H7 (cell line): ENCODE measurements around the gene PLXNB2. TPM values are rescaled to one million over a fixed set of nuclear protein-coding genes. Genes with fewer than 3 reads are reported as not detected.

Experiments
- DNase-seq: peaks from one replicate; pipeline ENCODE4 v3.0.0; 2012
- H3K27me3 ChIP-seq: 2 replicates; pipeline ENCODE4 v1.6.0; 2011; ENCODE audit warnings: mild to moderate bottlenecking, low read length; ENCODE audit not compliant: control insufficient read depth, insufficient read depth
- H3K36me3 ChIP-seq: replicated peaks from 2 replicates; pipeline ENCODE4 v1.5.1; 2011; ENCODE audit warnings: low read length; ENCODE audit not compliant: control insufficient read depth, insufficient read depth
- H3K4me3 ChIP-seq: 2 replicates; pipeline ENCODE4 v1.5.1; 2011; ENCODE audit warnings: low read depth, mild to moderate bottlenecking, control low read depth, low read length, moderate library complexity; ENCODE audit not compliant: insufficient read depth
- total RNA-seq: library from RNA; depleted of rRNA; stranded (reverse); fragments of >200 nt; shearing (Covaris generic); gene quantifications from 2 replicates; pipeline ENCODE4 v1.2.3, GENCODE V29; 2014

Gene PLXNB2
- total RNA-seq, 1 experiment from 2014 or later: 33.4 TPM

DNA sequence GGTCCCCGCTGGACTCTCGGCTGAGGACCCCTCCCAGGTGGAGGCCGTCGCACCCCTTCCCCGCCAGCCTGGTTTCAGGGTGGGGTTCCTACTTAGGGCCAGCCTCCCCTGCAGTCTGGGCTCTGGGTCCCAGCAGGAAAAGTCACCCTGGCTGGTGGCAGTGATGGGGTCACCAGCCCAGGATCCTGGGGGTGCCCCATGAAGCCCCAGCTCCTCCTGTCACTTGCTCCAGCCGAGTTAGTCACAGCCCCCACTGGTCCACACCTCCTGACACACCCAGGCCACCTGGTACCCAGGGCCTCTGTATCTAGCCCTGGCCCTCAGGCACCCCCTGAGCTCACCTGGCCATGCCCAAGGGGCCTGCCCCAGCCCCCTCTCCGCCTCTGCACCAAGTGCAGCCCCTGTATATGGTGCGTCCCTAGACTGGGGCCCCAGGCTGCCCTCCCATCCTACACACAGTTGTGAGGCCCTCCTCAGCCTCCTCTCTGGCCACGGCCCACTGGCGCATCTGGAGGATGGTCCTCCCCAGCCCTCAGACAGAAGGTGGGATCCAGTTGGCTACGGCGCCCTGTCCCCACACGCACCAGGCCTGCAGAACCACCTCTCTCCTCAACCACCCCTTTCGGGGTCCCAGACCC is 6.7 kb downstream of the PLXNB2 start:
- H3K4me3 ChIP-seq: peak overlapping the region; percentile 51; the same call in 1 of the 2 replicates

DNA sequence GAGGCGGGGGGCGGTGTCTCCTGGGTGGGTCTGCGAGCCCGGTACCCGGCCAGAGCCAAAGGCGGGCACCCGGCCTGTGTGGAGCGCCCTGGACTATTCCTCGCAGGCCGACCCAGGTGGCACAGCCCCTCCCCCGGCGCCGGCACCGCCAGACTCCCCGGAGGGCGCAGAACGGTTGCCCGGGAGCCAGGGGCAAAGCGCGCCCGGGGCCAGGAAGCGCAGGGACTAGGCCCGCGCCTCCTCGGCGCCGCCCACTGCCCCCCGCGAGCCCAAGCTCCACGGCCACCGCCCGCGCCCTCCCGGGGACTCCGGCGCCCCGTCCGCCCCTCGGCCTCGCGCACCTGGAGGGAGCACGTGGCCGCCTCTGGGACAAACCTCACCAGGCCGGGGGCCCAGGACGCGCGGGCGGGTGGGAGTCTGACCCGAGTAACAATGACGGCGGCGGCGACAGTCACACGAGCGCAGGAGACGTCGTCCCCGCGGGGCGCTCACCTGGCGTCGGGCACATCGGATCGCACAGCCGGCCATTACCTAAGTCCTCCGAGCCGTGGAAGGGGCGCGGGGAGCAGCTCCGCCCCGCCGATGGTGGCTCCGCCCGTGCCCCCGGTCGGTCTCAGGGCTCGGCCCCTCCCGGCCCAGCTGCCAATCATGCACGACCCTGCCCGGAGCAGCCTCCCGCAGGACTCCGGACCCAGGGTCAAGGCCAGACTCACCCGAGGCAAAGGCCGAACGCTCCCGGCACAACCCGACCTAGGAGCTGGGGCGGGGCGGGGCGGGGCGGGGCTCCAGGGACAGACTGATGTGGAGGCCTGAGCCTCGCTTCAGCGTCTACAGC is 7.4 kb downstream of the PLXNB2 start:
- Histone ChIP-seq H3K36me3 (no peaks in the 10 kb centered on the region), H3K27me3 (peaks cover 2% of the 10 kb centered on the region; the same call in 1 of the 2 replicates), H3K4me3 (peak overlapping the region; percentile 51)
- peak; percentile 98 for DNase-seq

More for the DNA sequence above, 6.7 kb downstream of the PLXNB2 start:
- DNase-seq: no peak
- Histone ChIP-seq H3K36me3 (no peaks in the 10 kb centered on the region), H3K27me3 (peaks cover 2% of the 10 kb centered on the region; the same call in 1 of the 2 replicates)

DNA sequence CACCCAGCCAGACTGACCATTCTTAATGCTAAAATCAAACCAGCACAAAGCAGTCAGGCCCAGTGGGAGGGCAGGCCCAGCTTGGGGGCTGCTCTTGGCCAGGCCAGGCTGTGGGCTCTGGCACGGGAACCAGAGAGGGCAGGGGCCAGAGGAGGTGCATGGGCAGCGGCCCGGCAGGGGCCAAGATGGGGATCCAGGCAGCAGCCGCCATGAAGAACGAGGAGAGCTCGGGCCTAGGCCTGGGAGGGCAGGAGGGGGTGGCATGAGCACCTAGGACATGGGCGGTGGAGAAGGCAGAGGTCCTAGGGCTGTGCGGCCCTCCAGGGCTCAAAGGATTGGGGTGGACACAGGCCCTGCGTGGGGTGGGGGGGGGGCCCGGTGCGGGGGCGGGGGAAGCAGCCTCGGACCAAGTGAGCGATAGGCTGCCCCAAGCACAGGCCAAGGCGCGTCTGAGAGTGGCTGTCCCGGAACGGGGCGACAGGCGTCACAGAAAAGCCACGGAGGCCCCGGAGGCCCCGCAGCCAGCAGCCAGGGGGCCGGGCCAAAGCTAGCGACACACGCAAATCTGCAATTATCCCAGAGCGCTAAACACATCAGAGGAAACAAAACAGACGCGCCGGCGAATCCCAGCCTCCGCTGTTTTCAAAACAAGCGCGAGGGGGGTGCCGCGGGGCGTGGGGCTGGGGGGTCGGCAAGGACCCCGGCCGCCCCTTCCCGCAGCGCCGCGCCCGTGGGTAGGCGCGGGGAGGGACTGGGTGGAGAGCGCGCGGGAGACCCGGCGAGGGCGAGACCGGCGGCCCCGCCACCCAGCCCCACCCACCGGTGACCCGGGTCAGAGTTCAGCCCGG is 8.3 kb downstream of the PLXNB2 start:
- Histone ChIP-seq H3K27me3 (peaks cover 2% of the 10 kb centered on the region; the same call in 1 of the 2 replicates), H3K36me3 (no peaks in the 10 kb centered on the region), H3K4me3 (peak overlapping the region; percentile 51)
- peak; percentile 86 for DNase-seq

DNA sequence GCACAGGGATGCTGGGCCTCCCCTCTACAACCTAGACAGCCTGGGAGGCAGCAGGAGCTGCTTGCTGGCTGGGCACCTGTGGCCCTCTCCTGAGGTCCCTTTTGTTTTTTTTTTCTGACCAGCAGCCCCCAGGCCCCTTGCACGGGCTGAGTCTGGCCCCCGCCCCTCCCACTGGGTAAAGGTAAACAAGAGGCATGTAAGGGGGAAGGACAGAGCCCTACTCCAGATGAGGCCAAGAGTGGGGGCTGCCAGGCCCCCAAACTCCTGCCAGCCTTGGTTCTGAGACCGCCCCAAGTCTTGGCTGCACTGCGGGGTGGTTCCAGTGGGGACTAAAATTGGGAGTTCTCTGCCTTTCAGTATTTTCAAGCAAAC is 9.2 kb downstream of the PLXNB2 start:
- no peak overlapping the region for H3K4me3 ChIP-seq
- H3K36me3 ChIP-seq: no peaks in the 10 kb centered on the region
- H3K27me3 ChIP-seq: peaks cover 2% of the 10 kb centered on the region; the same call in 1 of the 2 replicates
- DNase-seq: no peak

DNA sequence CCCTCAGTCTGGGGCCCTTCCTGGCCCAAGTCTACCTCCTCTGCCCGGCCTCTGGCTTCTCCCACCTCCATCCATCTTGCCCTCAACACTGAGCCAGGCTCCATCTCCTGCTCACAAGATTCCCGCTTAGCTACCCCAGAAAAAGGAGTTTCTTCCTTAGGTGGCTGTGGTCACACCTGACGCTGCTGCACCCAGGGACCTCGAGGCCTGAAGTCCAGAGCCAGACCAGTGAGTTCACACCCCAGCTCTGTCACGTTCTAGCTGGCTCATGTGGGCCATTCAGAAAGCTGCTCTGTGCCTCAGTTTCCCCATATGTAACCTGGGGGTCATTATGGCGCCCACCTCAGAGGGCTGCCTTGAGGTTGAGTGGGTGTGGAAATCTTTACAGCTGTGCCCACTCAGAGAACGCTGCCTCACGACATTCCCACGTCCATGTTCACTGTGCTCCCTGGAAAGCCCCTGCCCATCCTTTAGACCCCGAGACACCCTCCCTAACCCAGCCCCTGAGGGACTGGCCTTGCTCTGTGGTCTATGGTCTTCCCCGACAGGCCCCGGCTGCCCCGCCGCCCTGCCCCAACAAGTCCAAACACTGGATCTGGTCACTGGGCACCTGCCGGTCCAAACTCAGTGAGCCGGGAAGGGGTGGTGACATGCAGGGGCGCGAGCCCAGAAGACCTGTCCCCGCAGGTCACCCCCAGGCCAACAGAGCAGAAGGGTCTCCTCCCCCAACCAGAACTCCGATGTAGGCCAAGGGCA is 9.8 kb downstream of the PLXNB2 start:
- Histone ChIP-seq H3K4me3 (no peak overlapping the region), H3K36me3 (no peaks in the 10 kb centered on the region), H3K27me3 (peaks cover 2% of the 10 kb centered on the region; the same call in 1 of the 2 replicates)
- DNase-seq: no peak

DNA sequence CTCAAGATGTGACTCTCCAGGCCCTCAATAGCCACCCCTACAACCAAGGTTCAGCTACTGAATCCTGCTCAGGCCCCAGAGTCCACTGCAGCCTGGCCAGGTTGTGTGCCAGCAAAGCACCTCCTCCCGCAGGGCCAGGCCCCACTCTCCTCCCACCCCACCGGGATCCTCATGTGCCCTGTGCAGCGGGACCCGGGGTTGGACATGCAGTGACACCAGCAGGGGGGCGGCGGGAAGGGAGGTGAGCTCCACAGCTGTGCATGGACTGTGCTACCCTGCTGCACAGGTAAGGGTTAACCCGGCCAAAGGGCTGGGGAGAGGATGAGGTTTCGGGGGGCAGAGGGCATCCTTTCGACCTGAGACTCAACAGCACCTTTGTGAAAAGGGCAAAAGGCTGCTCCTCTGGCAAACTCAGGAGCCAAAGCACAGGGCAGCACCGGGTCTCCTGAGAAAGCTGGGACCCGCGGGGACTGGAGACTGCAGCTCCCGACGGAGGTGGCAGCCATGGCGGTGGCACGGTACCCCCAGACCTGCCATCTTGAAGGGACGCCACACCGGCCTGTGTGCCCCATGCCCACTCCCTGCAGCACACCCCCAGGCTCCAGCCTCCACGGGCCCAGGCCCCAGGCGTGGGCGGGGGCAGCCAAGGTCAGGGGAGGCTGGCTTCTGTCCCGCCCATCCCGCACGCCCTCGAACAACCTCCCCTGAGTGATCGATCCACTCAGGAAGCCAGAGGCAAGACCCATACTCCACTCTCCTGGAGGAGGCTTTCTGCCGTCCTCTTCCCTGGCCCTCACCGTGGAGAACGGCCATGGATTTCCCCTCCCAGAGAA is 10.6 kb downstream of the PLXNB2 start:
- Histone ChIP-seq H3K27me3 (peaks cover 2% of the 10 kb centered on the region; the same call in 1 of the 2 replicates), H3K36me3 (no peaks in the 10 kb centered on the region), H3K4me3 (no peak overlapping the region)
- no peak for DNase-seq

DNA sequence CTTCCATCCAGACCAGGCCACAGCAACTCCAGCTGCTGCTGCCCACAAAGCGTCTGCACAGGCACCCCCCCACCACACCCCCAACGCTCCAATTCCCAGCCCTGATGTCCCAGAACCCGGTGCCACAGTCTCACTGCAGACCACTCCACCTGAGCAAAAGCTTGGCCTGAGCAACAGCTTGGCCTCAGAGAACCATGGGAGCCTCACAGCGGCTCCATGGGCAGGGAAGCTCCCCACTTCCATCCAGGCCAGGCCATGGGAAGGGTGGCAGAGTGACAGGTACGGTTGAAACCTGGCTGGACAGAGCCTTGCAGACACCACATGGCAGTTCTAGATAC is 13.2 kb downstream of the PLXNB2 start:
- DNase-seq: no peak
- no peak overlapping the region for H3K4me3 ChIP-seq
- H3K36me3 ChIP-seq: no peaks in the 10 kb centered on the region

DNA sequence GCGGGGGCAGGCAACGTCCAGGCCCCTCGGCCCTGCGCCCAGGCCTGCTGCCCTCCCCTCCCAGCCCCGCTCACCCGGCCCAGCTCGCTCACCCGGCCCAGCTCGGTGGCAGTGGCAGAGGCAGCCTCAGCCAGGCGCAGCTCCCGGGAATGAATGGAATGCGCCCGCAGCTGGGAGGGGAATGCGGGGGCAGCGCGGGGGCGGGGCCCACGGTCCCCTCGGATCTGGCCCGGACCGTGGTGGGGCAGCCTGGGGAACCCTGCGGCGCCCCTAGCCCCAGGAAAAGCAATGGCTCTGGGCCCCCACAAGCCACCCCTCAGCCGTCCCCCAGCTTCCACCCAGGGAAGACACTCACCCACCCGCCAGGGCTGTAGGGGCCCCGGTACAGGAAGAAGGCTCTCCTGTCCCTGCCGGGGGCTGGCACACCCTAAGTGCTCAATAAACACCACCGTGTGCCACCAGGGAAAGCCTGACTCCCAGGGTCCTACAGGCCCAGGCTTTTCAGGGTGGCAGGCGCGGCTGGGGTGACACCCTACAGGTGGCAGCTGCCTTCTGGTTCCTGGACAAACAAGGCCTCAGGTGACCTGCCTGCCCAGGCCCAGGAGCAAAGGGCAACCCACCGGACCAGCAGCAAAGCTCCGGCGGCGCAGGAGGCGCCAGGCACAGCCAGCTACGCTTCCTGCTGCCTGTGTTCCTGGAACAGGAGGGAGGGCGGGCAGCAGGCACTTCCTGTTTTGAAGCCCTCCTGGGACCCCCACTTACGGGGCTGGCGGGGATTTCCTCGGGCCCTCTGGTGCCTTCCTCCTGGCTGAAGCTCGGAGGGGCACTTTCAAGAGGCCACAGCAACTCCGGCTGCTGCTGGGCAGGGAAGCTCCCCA is 13.8 kb downstream of the PLXNB2 start:
- H3K4me3 ChIP-seq: no peak overlapping the region
- peak; percentile 99 for DNase-seq

More for the DNA sequence above, 13.2 kb downstream of the PLXNB2 start:
- no peaks in the 10 kb centered on the region for H3K27me3 ChIP-seq

DNA sequence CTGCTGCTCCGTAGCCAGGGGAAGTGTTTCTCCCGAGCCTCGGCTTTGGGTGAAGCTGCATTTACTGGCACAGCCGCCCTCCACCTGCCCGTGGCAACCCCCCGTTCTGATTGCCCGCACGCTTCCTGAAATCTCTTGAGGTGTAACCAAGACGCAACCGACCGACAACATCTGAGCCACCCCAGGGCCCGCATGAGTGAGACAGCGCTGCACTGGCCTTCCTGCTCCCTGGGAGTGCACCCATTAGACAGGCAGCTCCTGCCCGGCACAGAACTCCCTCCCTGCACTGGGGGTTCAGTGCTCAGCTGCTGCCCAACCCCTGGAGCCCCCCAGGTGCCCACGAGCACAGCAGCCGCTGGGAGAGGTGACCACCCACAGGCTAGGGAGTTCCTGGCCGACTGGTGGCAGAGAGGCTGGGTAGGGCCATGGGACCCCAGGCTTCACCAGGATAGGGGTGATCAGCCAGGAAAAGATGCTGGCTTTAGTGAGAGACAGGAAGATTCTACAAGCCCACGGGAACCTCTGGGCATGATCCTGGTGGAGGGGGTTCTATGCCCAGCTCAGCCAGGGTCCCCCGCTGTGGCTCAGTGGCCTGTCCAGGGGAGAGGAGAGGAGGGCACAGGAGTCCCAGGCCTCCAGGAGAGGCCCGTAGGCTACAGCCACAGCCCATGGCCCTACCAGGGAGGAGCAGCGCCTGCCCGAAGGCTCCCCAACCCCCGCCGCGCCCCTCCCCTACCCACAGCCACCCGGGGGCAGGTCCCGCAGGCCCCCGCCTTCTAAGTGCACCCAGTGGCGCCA is 14.6 kb downstream of the PLXNB2 start:
- H3K36me3 ChIP-seq: no peaks in the 10 kb centered on the region; the same call in 1 of the 2 replicates
- DNase-seq: no peak
- no peaks in the 10 kb centered on the region for H3K27me3 ChIP-seq
- no peak overlapping the region for H3K4me3 ChIP-seq

More for the DNA sequence above, 13.8 kb downstream of the PLXNB2 start:
- Histone ChIP-seq H3K27me3 (no peaks in the 10 kb centered on the region), H3K36me3 (no peaks in the 10 kb centered on the region; the same call in 1 of the 2 replicates)

DNA sequence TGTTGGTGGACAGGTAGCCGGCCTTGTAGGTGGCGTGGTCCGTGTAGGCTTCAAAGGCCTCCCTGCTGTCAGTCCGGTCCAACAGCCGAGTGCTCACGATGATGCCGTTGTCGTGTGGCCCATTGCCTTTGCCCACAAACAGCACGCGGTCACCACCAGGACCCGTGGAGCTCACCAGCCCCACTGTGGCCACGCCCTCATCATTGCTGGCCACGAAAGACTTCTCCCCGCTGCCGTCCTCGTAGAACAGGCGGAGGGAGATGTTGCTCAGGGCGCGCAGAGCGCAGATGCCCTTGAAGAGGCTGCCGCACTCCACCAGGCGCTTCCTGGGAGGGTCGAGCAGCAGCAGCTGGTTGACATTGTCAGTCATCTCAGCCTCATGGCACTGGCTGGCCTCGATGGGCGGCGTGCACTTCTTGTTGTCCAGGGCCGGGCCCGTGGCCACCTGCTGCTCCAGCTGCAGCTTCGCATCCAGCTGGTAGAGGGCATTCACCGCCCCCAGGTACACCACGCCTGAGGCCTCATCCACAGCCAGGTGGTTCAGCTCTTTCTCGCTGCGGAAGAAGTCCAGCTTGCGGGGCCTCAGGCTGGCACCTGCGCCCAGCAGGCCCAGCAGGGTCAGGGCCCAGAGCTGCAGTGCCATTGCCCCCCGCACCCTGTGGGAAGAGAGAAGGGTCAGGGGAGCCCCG is 17.4 kb downstream of the PLXNB2 start:
- H3K36me3 ChIP-seq: peaks cover 2% of the 10 kb centered on the region
- H3K4me3 ChIP-seq: no peak overlapping the region
- no peaks in the 10 kb centered on the region for H3K27me3 ChIP-seq
- DNase-seq: no peak

DNA sequence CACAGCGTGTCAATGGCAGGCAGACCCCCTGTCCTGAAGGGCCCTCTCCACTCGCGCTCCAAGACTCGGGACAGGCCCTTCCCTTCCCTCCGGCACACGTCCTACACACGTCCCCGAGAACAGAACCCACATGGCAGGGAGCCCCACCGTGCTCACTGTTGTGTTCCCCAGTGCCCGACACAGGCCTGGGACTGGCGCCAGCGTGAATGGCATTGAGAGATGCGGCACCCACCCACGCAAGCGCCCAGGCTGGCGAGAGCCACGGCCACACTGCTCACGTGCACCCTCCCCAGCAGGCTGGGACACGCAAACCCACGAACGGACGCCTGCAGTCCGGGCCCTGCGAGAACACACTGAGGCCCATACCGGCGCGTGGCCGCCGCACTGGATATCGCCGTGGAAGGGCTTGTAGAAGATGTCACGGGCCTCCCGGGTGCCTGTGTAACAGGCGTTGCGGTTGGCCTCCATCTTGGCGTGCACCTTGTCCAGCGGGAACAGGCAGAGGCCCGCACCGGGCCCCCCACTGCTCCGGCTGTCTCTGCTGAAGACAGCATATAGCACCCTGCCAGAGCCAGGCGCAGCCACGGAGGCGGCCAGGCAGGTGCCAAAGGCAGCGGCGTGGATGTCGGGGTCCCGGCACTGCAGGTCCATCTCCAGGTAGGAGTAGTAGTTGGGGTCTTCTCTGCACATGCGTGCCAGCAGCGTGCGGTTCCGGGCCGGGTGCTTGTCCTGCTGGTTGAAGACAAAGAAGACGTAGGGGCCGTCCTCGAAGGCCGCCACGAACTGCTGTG is 18.1 kb downstream of the PLXNB2 start:
- H3K36me3 ChIP-seq: peaks cover 2% of the 10 kb centered on the region
- H3K4me3 ChIP-seq: no peak overlapping the region
- no peak for DNase-seq

More for the DNA sequence above, 18.1 kb downstream of the PLXNB2 start:
- no peaks in the 10 kb centered on the region for H3K27me3 ChIP-seq
